ENCODE data around the gene EMX1. TPM values are rescaled to one million over a fixed set of nuclear protein-coding genes. Genes with fewer than 3 reads are reported as not detected.

EMX1 gene
- total RNA-seq, 1 donor from 2014 or later, result 0.54 TPM

DNA sequence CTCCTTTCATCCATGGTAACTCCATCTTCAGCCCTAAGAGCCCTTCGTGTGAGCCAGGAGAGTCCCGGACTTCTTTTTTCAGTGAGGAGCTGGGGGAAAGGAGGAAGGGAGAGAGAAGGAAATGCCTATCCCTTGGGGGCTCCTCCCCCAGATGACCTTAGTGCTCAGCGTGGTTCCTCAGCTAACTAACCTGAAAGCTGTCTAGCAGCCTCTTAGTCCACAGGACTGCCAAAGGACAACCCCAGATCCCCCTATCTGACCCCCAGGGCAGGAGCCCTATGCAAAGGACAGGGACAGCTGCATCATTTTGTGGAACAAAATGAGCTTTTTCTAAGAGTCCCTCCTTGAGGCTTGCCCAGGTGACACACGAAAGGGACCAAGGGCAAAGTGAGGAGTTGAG is 22.2 kb upstream of the EMX1 start:
- H3K4me1 Mint-ChIP-seq (ENCODE audit: low read depth, unreplicated experiment), result peaks cover 14% of the 10 kb centered on the region
- DNase-seq, result no peak
- peaks cover 18% of the 10 kb centered on the region for H3K27me3 Mint-ChIP-seq (ENCODE audit: unreplicated experiment)
- peak overlapping the region; percentile 72 for H3K4me3 Mint-ChIP-seq (ENCODE audit: unreplicated experiment)
- H3K36me3 Mint-ChIP-seq (ENCODE audit: unreplicated experiment), result no peaks in the 10 kb centered on the region
- peak overlapping the region; percentile 82 for H3K27ac Mint-ChIP-seq (ENCODE audit: unreplicated experiment)
- TF ChIP-seq, protein P1, sequence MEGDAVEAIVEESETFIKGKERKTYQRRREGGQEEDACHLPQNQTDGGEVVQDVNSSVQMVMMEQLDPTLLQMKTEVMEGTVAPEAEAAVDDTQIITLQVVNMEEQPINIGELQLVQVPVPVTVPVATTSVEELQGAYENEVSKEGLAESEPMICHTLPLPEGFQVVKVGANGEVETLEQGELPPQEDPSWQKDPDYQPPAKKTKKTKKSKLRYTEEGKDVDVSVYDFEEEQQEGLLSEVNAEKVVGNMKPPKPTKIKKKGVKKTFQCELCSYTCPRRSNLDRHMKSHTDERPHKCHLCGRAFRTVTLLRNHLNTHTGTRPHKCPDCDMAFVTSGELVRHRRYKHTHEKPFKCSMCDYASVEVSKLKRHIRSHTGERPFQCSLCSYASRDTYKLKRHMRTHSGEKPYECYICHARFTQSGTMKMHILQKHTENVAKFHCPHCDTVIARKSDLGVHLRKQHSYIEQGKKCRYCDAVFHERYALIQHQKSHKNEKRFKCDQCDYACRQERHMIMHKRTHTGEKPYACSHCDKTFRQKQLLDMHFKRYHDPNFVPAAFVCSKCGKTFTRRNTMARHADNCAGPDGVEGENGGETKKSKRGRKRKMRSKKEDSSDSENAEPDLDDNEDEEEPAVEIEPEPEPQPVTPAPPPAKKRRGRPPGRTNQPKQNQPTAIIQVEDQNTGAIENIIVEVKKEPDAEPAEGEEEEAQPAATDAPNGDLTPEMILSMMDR (IDR thresholded peaks at IDR 0.05; ENCODE audit: partially characterized antibody, unreplicated experiment), result no peak
- peaks cover 8% of the 10 kb centered on the region for H3K9me3 Mint-ChIP-seq (ENCODE audit: unreplicated experiment)

DNA sequence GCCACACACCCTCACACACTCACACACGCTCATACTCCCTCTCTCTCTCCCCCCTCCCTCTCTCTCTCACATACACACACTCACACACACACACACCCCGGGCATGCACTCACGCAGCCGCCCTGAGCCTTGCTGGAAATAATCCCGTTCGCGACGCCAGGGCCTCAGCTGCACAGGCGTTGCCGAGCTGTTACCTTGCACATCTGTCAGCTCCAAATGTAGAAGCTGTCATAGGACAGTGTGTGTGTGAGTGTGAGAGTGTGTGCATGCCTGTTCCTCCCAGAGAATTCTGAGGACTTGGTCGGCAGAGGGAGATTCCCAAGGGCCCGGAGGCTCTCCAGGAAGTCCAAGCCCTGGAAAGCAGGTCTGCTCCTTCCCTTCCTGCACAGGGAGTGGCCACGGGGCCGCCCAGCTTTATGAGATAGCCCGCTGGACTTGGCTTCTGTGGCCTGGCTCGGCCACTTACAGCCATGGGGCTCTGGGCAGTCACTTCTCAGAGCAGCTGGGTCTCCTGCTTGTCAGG is 21.5 kb upstream of the EMX1 start:
- Mint-ChIP-seq H3K36me3 (ENCODE audit: unreplicated experiment) (no peaks in the 10 kb centered on the region), H3K4me1 (ENCODE audit: low read depth, unreplicated experiment) (peaks cover 21% of the 10 kb centered on the region), H3K4me3 (ENCODE audit: unreplicated experiment) (peak overlapping the region; percentile 72), H3K27me3 (ENCODE audit: unreplicated experiment) (peaks cover 17% of the 10 kb centered on the region), H3K9me3 (ENCODE audit: unreplicated experiment) (peaks cover 8% of the 10 kb centered on the region), H3K27ac (ENCODE audit: unreplicated experiment) (peak overlapping the region; percentile 82)
- TF ChIP-seq, protein P1 (IDR thresholded peaks at IDR 0.05; ENCODE audit: partially characterized antibody, unreplicated experiment), result no peak
- DNase-seq, result peak; percentile 76

DNA sequence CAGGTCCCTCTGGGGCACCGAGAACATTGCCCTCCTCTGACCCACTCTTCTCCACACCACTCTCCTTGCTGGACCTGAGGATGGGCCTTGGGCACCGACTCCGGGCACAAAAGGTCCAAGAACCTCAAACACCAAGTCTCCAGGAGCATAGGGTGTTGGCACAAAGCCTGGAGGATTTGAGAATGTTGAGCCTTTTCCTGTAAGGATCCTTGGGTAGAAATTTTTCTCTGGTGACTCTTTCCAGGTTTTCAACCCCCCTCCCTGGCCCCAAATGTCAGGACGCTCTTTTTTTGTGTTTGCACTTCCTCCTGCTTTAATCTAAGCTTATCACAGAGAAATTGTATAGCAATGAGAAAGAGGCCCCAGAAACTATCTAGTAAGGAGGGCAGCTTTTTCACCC is 20.9 kb upstream of the EMX1 start:
- TF ChIP-seq, protein P1 (IDR thresholded peaks at IDR 0.05; ENCODE audit: partially characterized antibody, unreplicated experiment), result no peak
- Mint-ChIP-seq H3K36me3 (ENCODE audit: unreplicated experiment) (no peaks in the 10 kb centered on the region), H3K4me3 (ENCODE audit: unreplicated experiment) (no peak overlapping the region), H3K9me3 (ENCODE audit: unreplicated experiment) (peaks cover 8% of the 10 kb centered on the region), H3K27ac (ENCODE audit: unreplicated experiment) (no peak overlapping the region), H3K4me1 (ENCODE audit: low read depth, unreplicated experiment) (peaks cover 25% of the 10 kb centered on the region), H3K27me3 (ENCODE audit: unreplicated experiment) (peaks cover 15% of the 10 kb centered on the region)
- DNase-seq, result no peak

DNA sequence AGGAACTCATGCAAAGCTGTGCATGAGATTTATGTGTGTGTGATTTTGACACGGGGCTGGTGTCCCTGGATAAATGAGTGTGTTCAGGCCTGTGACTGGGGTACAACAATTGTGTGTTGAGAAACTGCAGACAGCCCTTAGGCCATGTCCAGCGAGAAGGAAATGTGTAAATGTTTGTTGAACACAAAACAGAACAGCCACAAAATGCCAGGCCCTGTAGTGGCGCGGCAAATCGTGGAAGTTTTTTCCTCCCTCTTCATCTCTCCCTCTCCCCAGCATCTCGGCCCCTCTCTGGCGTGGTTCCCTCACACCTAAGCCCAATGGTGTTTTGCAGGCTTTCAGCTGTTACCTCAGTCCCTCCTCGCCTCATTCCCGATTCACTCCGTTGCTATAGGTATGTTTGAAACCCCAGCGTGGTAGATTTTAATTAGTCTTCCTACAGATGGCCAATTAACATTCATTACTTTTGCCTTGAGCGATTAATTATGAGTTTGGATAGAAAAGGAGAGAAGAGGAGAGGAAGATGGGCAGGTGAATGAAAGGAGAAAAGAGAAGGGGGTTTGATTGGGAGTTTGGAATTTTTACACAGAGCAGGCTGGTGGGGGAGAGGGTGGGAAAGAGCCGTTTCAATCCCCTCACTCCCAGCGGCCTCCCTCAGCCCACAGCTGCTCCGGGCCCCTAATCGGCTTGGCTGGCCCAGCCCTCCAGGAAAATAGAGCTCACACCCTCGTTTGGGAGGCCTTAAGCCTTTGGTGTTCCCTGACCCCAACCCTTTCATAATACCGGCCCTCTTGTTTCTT is 19.3 kb upstream of the EMX1 start:
- TF ChIP-seq, protein P1 (IDR thresholded peaks at IDR 0.05; ENCODE audit: partially characterized antibody, unreplicated experiment), result no peak
- Mint-ChIP-seq H3K36me3 (ENCODE audit: unreplicated experiment) (no peaks in the 10 kb centered on the region), H3K4me1 (ENCODE audit: low read depth, unreplicated experiment) (peaks cover 26% of the 10 kb centered on the region), H3K4me3 (ENCODE audit: unreplicated experiment) (no peak overlapping the region), H3K27me3 (ENCODE audit: unreplicated experiment) (peaks cover 16% of the 10 kb centered on the region), H3K27ac (ENCODE audit: unreplicated experiment) (no peak overlapping the region), H3K9me3 (ENCODE audit: unreplicated experiment) (peaks cover 8% of the 10 kb centered on the region)
- no peak for DNase-seq

DNA sequence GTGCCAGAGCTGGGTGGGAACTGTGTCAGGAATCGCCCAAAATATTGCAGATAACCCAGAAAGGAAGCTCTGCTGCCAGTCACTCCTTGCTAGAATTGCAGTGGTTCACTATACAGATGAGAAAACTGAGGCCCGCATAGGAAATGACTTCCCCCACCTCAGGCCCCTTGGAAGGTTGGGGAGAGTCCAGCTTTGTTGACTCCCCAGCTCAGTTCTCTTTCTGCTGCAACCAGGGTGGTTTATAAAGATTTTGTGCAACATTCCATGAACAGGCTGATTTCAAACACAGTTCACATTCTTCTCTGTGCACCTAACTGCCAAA is 18.8 kb upstream of the EMX1 start:
- no peak for DNase-seq
- Mint-ChIP-seq H3K27me3 (ENCODE audit: unreplicated experiment) (peaks cover 18% of the 10 kb centered on the region), H3K36me3 (ENCODE audit: unreplicated experiment) (no peaks in the 10 kb centered on the region), H3K4me3 (ENCODE audit: unreplicated experiment) (no peak overlapping the region), H3K4me1 (ENCODE audit: low read depth, unreplicated experiment) (peaks cover 24% of the 10 kb centered on the region), H3K9me3 (ENCODE audit: unreplicated experiment) (peaks cover 8% of the 10 kb centered on the region), H3K27ac (ENCODE audit: unreplicated experiment) (no peak overlapping the region)
- TF ChIP-seq, protein P1 (IDR thresholded peaks at IDR 0.05; ENCODE audit: partially characterized antibody, unreplicated experiment), result no peak
